ENCODE results near the gene AGBL4. TPM values are rescaled to one million over a fixed set of nuclear protein-coding genes. Genes with fewer than 3 reads are reported as not detected.

Gene AGBL4
- total and polyA plus RNA-seq, 9 of the 15 experiments (the other 6 are each of a cell fraction or from before 2014, with no cell fraction given) = 0.11 TPM; not detected in 7

DNA sequence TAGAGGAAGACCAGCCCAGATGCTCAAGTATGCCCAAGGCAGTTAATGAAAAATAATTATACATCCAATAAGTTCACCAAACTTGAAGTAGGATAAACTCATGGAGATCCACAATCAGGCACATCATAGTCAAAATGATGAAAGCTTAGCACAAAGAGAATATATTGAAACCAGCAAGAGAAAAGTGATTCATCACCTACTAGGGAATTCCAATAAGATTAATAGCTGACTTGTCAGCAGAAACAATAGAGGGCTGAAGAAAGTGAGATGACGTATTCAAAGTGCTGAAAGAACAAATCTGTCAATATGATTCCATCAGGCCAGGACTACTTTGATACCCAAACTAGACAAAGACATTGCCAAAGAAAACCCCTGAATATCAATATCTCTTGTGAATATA, 995.4 kb downstream of the AGBL4 start:
- Histone ChIP-seq H3K27me3 (ENCODE audit: control insufficient read depth in 2 of 2, insufficient read depth in 2 of 2, low read length in 2 of 2) (no peaks in the 10 kb centered on the region), H3K79me2 (ENCODE audit: control insufficient read depth, insufficient read depth, low read length) (no peaks in the 10 kb centered on the region), H3K36me3 (ENCODE audit: control insufficient read depth, insufficient read depth, low read length) (no peaks in the 10 kb centered on the region), H3K9me3 (replicated peaks; ENCODE audit: control insufficient read depth, insufficient read depth, low read depth, low read length) (peaks cover 2% of the 10 kb centered on the region; the same call in 1 of the 2 replicates), H3K4me2 (ENCODE audit: insufficient read depth, low read length) (no peak overlapping the region), H4K20me1 (replicated peaks; ENCODE audit: control insufficient read depth, insufficient read depth, low read length) (no peaks in the 10 kb centered on the region), H3K4me1 (replicated peaks in 1 of 2; ENCODE audit: control insufficient read depth in 2 of 2, insufficient read depth in 2 of 2, low read length in 2 of 2) (no peaks in the 10 kb centered on the region), H3K4me3 (no peak overlapping the region), H3K27ac (ENCODE audit: extremely low read depth, low read depth, low read length) (no peak overlapping the region), H2AFZ (ENCODE audit: low read depth, low read length) (no peak overlapping the region), H3K9ac (ENCODE audit: insufficient read depth in 1 of 2, low read depth in 2 of 2, low read length in 2 of 2) (no peak overlapping the region), H3K9me1 (ENCODE audit: control insufficient read depth, insufficient read depth, low read length) (no peaks in the 10 kb centered on the region)
- 0% methylated on average over 1 of the region's 1 CpG for WGBS (ENCODE audit: insufficient coverage, low coverage, missing lambda C conversion rate)
- ChIA-PET POLR2A (no interaction called here), CTCF (ENCODE audit: low intra/inter-chr PET ratio) (no interaction called here)
- no TSS peak for BruUV-seq (replicated peaks)
- no peak for TF ChIP-seq COPS2 (conservative IDR thresholded peaks at IDR 0.05)
- TF ChIP-seq ZFPM2 (CRISPR knock-in tag; IDR thresholded peaks at IDR 0.05) = no peak
- no peak for TF ChIP-seq E2F3 (CRISPR knock-in tag; IDR thresholded peaks at IDR 0.05)
- TF ChIP-seq, protein P1, sequence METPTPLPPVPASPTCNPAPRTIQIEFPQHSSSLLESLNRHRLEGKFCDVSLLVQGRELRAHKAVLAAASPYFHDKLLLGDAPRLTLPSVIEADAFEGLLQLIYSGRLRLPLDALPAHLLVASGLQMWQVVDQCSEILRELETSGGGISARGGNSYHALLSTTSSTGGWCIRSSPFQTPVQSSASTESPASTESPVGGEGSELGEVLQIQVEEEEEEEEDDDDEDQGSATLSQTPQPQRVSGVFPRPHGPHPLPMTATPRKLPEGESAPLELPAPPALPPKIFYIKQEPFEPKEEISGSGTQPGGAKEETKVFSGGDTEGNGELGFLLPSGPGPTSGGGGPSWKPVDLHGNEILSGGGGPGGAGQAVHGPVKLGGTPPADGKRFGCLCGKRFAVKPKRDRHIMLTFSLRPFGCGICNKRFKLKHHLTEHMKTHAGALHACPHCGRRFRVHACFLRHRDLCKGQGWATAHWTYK (CRISPR knock-in tag; IDR thresholded peaks at IDR 0.05) = no peak
- TF ChIP-seq, protein P2, sequence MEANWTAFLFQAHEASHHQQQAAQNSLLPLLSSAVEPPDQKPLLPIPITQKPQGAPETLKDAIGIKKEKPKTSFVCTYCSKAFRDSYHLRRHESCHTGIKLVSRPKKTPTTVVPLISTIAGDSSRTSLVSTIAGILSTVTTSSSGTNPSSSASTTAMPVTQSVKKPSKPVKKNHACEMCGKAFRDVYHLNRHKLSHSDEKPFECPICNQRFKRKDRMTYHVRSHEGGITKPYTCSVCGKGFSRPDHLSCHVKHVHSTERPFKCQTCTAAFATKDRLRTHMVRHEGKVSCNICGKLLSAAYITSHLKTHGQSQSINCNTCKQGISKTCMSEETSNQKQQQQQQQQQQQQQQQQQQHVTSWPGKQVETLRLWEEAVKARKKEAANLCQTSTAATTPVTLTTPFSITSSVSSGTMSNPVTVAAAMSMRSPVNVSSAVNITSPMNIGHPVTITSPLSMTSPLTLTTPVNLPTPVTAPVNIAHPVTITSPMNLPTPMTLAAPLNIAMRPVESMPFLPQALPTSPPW (CRISPR knock-in tag; IDR thresholded peaks at IDR 0.05) = no peak
- TF ChIP-seq RBBP5 (IDR thresholded peaks at IDR 0.05; ENCODE audit: borderline replicate concordance, insufficient read depth, low read length, poor library complexity, severe bottlenecking) = no peak
- TF ChIP-seq POLR2H (tag; IDR thresholded peaks at IDR 0.05; ENCODE audit: low read depth) = no peak
- intact Hi-C loops (cut with micrococcal nuclease) = loop anchor here (5.0 kb wide), 1 partner anchor 101 kb away; no protein-coding TSS in a partner anchor
- ATAC-seq (no peak), FAIRE-seq (no peak), DNase-seq (ENCODE audit: extremely low read depth in 1 of 4, low spot score in 3 of 4) (no peak)
- in situ Hi-C loops (cut with MboI) = no loop called here
